ENCODE data around the gene ZNF521.

Gene ZNF521

DNA sequence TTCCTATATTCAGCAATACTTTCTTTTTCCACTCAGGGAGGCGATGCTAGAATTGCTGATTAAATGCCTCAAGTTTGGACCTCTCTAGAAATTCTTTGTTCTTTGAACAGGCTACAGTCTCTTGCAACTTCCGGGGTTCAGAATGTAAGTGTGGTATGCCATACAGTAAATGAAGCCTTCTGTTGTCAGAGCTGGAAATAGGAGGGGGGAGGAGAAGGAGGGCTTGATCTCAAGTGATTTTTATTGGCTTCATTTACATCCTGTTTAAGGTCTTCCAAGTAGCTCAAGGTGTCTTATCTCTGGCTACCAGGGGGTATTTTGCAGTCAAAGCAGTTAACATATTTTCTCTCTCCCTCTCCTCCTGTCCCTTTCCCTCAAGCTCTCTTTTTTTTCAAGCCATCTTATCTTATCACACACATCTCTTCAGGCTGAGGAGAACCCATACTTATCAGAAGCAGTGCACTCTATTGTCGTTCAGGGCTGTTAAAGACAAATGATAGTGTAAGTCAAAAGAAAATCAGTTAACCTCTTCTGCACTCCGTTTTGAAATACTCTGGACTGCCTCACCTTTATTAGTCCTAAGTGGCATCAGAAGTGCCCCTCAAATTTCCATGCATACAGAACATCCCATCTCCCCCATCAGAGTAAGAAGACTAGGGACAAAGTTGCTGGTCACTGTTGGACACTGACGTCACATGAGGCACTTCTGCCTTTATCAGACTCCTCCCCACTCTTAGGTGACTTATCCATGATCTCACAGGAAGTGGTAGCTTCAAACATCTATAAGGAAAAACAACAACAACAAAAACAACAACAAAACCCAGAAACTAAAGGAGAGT is 112.2 kb downstream of the ZNF521 start:
- no peak overlapping the region for H3K27ac Mint-ChIP-seq
- no peaks in the 10 kb centered on the region for H3K27me3 Mint-ChIP-seq (ENCODE audit: low read depth)
- no peaks in the 10 kb centered on the region for H3K36me3 Mint-ChIP-seq (ENCODE audit: low read depth)
- H3K4me3 Mint-ChIP-seq = no peak overlapping the region
- H3K4me1 Mint-ChIP-seq (ENCODE audit: low read depth) = no peaks in the 10 kb centered on the region
- no peaks in the 10 kb centered on the region for H3K9me3 Mint-ChIP-seq

- Mint-ChIP-seq H3K9me3 (no peaks in the 10 kb centered on the region), H3K36me3 (ENCODE audit: low read depth) (no peaks in the 10 kb centered on the region), H3K4me3 (no peak overlapping the region), H3K4me1 (ENCODE audit: low read depth) (no peaks in the 10 kb centered on the region), H3K27ac (no peak overlapping the region), H3K27me3 (ENCODE audit: low read depth) (no peaks in the 10 kb centered on the region)
These were observed 112.8 kb downstream of the ZNF521 start for GRCh38 chr18:25239151-25239550.

DNA sequence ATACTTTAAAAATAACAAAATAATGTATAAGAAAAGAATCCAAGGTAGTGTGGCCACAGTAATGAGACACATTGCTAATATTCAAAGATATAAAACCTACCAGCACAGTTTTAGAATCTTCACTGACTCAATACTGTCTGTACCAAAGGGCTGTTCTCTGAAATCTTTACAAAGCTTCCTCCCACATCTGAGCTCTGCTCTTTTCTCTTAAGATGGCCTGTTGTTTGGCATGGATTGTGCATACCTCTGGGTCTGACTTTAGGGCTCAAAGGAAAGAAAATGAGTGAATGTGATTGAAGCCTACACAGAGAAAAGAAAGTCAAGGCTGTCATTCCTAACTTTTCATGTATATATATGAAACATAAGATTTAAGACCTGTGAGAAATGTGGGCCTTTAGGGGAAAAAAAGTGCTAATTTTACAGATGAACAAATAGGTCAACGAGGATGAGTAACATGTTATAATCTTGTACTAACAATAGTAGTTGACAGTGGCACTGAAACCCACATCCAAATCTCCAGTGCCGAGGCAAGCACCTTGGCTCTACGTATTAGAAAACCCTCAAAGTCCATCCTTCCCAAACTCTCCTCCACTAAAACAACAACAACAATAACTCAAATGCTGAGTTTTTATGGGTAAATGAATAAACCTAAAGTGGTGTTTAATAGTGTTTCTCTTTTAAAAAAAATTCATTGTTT is 114.2 kb downstream of the ZNF521 start:
- H3K9me3 Mint-ChIP-seq = no peaks in the 10 kb centered on the region
- H3K27me3 Mint-ChIP-seq (ENCODE audit: low read depth) = no peaks in the 10 kb centered on the region
- H3K4me3 Mint-ChIP-seq = no peak overlapping the region
- no peaks in the 10 kb centered on the region for H3K36me3 Mint-ChIP-seq (ENCODE audit: low read depth)
- H3K4me1 Mint-ChIP-seq (ENCODE audit: low read depth) = no peaks in the 10 kb centered on the region
- H3K27ac Mint-ChIP-seq = no peak overlapping the region

DNA sequence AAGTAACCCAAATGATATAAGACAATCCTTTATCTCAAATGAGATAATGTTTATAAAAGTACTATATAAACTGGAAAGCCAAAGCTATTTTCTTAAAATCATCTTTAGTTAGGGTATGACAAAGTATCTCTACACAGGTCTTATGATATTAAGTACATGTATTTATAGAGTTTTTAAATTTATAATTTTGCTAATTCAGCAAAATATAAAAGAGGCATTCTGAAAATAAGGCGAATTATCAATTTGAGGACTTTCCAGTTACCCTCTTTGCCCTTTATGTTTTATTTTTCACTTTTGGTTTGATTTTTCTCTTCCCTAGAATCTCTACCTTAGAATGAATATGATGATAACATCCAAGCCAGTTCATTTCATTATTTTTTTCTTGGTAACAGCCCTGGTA is 115.2 kb downstream of the ZNF521 start:
- Mint-ChIP-seq H3K4me1 (ENCODE audit: low read depth) (no peaks in the 10 kb centered on the region), H3K4me3 (no peak overlapping the region), H3K27ac (no peak overlapping the region), H3K36me3 (ENCODE audit: low read depth) (no peaks in the 10 kb centered on the region), H3K9me3 (no peaks in the 10 kb centered on the region), H3K27me3 (ENCODE audit: low read depth) (no peaks in the 10 kb centered on the region)

DNA sequence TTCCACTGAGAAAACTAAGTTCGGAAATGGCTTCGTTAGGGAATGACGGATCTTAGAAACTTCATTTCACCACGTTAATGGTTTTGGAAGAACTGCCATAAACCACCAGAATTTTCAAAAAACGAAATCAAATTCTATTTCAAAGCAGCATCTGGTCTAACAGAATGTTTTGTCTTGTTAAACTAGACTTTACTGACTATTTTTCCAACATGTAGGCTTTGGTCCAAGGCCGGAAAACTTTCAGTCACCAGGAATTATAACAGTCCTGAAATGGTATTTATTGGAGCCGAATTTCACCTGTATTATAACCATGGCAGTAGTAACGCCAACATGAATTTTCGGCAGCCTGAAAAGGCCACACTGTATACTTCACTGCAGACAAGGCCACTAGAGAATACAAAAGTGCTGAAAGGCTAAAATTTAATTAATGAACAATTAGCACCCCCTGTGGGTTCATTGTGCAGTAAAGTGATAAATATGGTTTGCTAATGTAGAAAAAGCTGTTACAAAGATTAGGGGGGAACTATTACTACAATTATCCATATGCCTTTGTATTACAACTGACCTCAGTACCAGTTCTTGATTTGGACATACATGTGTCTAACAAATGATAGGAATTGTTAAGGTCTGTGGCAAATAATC is 116.4 kb downstream of the ZNF521 start:
- no peak overlapping the region for H3K4me3 Mint-ChIP-seq
- no peaks in the 10 kb centered on the region for H3K9me3 Mint-ChIP-seq
- no peaks in the 10 kb centered on the region for H3K36me3 Mint-ChIP-seq (ENCODE audit: low read depth)
- no peak overlapping the region for H3K27ac Mint-ChIP-seq
- no peaks in the 10 kb centered on the region for H3K27me3 Mint-ChIP-seq (ENCODE audit: low read depth)
- H3K4me1 Mint-ChIP-seq (ENCODE audit: low read depth) = no peaks in the 10 kb centered on the region

DNA sequence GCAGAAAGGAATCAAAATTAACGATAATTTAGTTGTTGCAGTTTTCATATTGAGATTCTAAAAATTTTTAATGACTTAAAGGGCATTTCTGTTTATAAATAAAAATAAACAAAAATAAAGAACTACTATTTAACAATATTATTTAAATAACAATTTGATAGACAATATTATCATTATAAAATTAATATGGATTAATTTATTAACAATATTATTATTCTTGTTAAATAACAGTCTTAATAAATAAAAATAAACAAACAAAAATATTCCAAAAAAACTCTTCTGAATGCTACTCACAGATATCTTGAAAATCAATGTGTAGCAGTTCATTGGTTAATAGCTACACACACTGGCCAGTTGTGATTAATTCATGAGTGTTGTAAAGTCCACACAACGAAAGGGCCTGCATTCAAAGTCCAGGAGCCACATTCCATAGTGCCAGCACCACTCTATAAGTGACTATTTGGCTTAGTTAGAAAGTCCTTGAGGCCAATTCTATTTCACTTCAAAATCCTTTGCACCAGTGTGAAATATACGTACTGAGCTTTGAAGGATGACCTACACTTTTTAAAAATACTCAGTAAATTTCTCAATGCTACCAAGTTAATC is 117.1 kb downstream of the ZNF521 start:
- H3K9me3 Mint-ChIP-seq = no peaks in the 10 kb centered on the region
- no peak overlapping the region for H3K4me3 Mint-ChIP-seq
- H3K27me3 Mint-ChIP-seq (ENCODE audit: low read depth) = no peaks in the 10 kb centered on the region
- H3K4me1 Mint-ChIP-seq (ENCODE audit: low read depth) = no peaks in the 10 kb centered on the region
- H3K36me3 Mint-ChIP-seq (ENCODE audit: low read depth) = no peaks in the 10 kb centered on the region
- no peak overlapping the region for H3K27ac Mint-ChIP-seq

DNA sequence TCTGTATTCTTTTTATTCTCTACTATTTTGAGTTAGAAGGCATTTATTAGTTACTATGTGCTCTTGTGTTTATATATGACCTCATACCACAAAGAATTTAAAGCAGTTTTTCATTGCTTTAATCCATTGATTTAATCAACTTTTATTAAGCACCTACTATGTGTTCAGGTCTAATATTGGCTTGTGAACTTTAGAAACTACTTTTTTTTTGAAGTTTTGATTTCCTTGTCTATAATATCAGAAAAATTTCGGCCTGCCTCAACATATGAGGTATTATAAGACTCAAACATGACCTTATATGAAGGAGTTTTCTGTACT is 117.7 kb downstream of the ZNF521 start:
- Mint-ChIP-seq H3K4me1 (ENCODE audit: low read depth) (no peaks in the 10 kb centered on the region), H3K27ac (no peak overlapping the region), H3K36me3 (ENCODE audit: low read depth) (no peaks in the 10 kb centered on the region), H3K27me3 (ENCODE audit: low read depth) (no peaks in the 10 kb centered on the region), H3K4me3 (no peak overlapping the region), H3K9me3 (no peaks in the 10 kb centered on the region)

DNA sequence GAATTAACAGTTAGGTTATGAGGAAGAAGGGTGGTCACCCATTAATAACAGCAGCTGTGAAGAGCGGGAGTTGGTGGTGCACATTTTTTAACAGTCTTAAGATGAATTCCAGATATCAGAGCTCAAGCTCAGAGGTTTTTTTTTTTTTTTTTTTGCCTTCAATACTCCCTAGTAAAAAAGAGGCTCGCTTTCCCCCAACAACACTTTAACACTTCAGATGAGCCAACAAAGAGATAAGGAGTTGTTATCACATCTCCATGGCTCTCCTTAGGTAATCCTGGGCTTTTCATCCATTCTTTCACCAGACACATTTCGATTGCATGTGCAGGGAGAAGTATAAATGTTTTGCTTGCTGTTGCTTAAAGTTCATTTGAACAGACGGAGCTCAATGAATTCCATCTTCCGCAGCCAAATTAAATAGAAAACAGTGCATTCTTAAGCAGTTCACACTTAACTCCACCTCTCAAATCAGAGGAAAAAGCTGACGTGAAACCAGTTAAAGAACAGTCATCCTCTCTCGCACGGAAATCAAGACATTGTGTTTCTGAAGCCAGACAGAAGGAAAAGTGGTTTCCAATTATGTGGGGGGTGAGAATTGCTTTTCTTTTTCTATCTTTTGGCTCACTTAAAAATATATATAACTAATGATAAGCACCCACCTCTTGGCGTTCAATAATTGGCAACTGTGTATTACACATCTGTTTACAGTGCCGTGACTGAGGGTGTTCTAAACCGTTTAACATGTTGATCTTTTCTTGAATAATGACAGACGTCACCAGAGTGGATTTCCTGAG is 118.2 kb downstream of the ZNF521 start:
- Mint-ChIP-seq H3K4me1 (ENCODE audit: low read depth) (no peaks in the 10 kb centered on the region), H3K27ac (no peak overlapping the region), H3K4me3 (no peak overlapping the region), H3K9me3 (no peaks in the 10 kb centered on the region), H3K36me3 (ENCODE audit: low read depth) (no peaks in the 10 kb centered on the region), H3K27me3 (ENCODE audit: low read depth) (no peaks in the 10 kb centered on the region)

DNA sequence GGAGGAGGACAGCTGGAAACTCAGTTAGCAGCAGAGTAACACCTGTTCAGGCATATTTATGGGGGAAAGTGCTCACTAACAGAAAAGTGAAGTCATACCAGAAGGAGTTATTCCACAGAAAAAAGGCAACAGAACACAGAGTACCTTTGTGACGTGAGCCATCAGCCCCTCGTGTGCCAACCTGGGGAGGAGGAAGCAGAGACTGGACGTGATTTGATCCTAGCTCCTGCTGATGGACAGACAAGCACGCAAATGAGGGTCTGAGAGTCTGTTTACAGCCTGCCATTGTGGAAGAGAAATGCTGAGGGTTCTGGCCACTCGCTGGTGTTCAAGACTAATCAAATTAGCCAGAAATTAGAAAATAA is 120.7 kb downstream of the ZNF521 start:
- no peaks in the 10 kb centered on the region for H3K4me1 Mint-ChIP-seq (ENCODE audit: low read depth)
- H3K36me3 Mint-ChIP-seq (ENCODE audit: low read depth) = no peaks in the 10 kb centered on the region
- H3K9me3 Mint-ChIP-seq = no peaks in the 10 kb centered on the region
- H3K27ac Mint-ChIP-seq = no peak overlapping the region
- no peaks in the 10 kb centered on the region for H3K27me3 Mint-ChIP-seq (ENCODE audit: low read depth)
- H3K4me3 Mint-ChIP-seq = no peak overlapping the region

DNA sequence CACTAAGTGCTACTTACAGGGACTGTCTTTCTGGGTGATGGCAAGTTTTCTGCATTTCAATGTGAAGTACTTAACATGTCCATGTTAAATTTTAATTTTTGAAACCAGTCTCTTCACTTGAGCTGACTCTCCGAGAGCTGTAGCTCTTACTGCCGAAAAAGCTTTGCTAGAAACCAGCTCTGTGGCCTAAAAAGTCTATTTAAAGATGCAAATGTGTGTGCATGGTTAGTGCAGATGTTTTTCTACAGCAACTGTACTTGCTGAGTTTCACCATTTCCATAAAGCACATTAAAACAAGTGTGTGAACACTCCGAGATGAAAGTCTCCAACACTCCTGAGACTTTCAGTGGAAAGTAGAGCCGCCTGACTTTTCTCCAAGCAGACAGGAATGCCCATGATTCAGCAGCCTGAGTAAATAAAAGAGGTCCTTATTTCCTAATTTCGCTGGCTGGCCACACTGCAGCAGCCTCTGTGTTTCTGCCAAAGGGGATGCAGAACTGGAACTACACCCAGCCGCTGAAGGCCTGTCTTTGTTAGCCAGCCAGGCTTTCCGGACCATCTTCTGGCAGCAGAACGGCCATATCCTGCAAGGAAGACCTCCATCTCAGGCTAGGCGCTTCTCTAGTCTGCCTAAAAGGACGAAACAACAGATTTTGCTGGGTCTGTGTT is 121.2 kb downstream of the ZNF521 start:
- no peak overlapping the region for H3K27ac Mint-ChIP-seq
- H3K4me1 Mint-ChIP-seq (ENCODE audit: low read depth) = no peaks in the 10 kb centered on the region
- H3K27me3 Mint-ChIP-seq (ENCODE audit: low read depth) = no peaks in the 10 kb centered on the region
- H3K4me3 Mint-ChIP-seq = no peak overlapping the region
- no peaks in the 10 kb centered on the region for H3K9me3 Mint-ChIP-seq
- H3K36me3 Mint-ChIP-seq (ENCODE audit: low read depth) = no peaks in the 10 kb centered on the region

- Mint-ChIP-seq H3K4me3 (no peak overlapping the region), H3K27me3 (ENCODE audit: low read depth) (no peaks in the 10 kb centered on the region), H3K9me3 (no peaks in the 10 kb centered on the region), H3K36me3 (ENCODE audit: low read depth) (no peaks in the 10 kb centered on the region), H3K27ac (no peak overlapping the region), H3K4me1 (ENCODE audit: low read depth) (no peaks in the 10 kb centered on the region)
These were observed 122.0 kb downstream of the ZNF521 start for GRCh38 chr18:25229920-25230319.

DNA sequence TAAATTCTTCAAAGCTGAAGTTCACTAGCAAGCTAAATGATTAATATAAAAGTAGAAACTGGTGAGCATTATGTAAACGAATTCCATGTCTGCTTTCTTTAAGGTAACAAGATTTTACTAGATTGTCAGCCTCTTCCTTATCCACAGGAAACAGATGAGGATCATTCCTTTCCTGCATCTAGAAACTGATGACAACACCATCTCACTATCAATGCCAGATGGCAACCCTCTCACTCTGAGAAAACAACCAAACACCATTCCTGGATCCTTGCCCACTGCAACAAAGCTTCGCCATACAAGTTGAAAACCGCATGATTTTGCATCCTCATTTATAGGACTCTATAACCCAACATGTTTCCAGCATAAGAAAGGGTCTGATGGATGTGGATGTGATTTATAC is 122.9 kb downstream of the ZNF521 start:
- Mint-ChIP-seq H3K4me1 (ENCODE audit: low read depth) (no peaks in the 10 kb centered on the region), H3K9me3 (no peaks in the 10 kb centered on the region), H3K36me3 (ENCODE audit: low read depth) (no peaks in the 10 kb centered on the region), H3K27ac (no peak overlapping the region), H3K27me3 (ENCODE audit: low read depth) (no peaks in the 10 kb centered on the region), H3K4me3 (no peak overlapping the region)

- H3K36me3 Mint-ChIP-seq (ENCODE audit: low read depth) = no peaks in the 10 kb centered on the region
- no peaks in the 10 kb centered on the region for H3K27me3 Mint-ChIP-seq (ENCODE audit: low read depth)
- H3K27ac Mint-ChIP-seq = no peak overlapping the region
- no peaks in the 10 kb centered on the region for H3K4me1 Mint-ChIP-seq (ENCODE audit: low read depth)
- H3K4me3 Mint-ChIP-seq = no peak overlapping the region
- H3K9me3 Mint-ChIP-seq = no peaks in the 10 kb centered on the region
These were observed 123.6 kb downstream of the ZNF521 start for GRCh38 chr18:25228410-25228809.

DNA sequence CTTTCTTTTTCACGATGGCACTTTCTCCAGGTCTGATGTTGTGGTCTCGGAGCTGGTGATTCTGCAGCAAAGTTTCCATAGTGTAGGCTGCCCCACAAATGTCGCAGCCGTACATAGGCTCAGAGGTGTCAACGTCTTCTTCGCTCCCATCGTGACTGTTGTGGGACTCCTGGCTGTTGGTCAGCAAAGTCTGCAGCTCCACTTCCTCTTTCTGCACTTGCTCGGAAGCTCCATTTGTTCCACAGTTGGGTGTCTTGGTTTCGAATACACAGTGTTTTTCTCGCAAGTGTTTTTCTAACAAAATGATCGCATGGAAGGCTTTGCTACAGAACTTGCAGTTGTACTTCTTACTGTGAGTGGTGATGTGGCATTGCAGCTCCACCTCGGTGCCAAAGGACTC is 126.8 kb downstream of the ZNF521 start:
- Mint-ChIP-seq H3K27me3 (ENCODE audit: low read depth) (no peaks in the 10 kb centered on the region), H3K4me3 (no peak overlapping the region), H3K9me3 (no peaks in the 10 kb centered on the region), H3K36me3 (ENCODE audit: low read depth) (no peaks in the 10 kb centered on the region), H3K4me1 (ENCODE audit: low read depth) (no peaks in the 10 kb centered on the region), H3K27ac (no peak overlapping the region)
